Stimulated activated CD8-positive, alpha-beta memory T cell treated with anti-CD3 and anti-CD28 coated beads, Interleukin-12 subunit alpha, Interleukin-12 subunit beta, amount 100 ng/mL, for 1 hour (primary cell): ENCODE data around the gene ECEL1.

Experiments used
- DNase-seq: peaks from one replicate; pipeline ENCODE4 v3.0.0-alpha.2; 2020; ENCODE audit warnings: low read depth

The ECEL1 gene

DNA sequence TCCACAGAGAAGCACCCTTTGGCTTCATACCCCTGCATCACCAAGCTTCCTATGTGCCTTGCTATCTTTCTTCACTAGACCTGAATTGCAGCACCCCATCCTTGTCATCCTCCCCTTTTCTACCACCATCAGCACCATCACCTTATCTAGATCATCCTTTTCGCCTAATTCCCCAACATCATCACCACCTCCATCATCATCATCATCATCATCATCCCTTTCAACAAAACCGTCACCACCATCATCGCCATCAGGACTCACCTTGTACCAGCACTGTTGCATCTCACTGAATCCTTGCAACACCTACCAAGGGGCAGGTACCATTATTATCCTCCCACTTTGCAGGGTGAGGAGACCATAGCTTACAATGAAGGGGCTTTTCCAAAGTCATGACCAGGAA lies 10.8 kb upstream of the ECEL1 start:
- DNase-seq, result no peak

DNA sequence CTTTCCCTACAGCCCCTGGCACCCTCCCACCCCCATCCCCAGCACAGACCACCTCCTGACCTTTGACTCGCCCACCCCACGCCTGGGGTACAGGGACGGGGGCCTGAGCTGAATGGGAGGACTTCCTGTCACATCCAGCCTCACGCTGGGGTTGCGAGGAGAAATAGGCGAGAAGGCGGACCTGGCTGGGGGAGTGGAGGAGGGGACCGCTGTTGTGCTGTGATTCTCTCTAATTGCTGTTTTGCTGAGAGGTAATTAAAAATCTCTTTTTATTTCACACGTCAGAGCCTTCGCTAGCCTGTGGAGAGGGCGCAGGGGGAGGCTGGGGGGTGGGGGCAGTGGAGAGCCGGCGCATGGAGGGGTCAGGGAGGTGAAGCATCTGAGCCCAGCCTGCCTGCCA lies 9.7 kb upstream of the ECEL1 start:
- no peak for DNase-seq

DNA sequence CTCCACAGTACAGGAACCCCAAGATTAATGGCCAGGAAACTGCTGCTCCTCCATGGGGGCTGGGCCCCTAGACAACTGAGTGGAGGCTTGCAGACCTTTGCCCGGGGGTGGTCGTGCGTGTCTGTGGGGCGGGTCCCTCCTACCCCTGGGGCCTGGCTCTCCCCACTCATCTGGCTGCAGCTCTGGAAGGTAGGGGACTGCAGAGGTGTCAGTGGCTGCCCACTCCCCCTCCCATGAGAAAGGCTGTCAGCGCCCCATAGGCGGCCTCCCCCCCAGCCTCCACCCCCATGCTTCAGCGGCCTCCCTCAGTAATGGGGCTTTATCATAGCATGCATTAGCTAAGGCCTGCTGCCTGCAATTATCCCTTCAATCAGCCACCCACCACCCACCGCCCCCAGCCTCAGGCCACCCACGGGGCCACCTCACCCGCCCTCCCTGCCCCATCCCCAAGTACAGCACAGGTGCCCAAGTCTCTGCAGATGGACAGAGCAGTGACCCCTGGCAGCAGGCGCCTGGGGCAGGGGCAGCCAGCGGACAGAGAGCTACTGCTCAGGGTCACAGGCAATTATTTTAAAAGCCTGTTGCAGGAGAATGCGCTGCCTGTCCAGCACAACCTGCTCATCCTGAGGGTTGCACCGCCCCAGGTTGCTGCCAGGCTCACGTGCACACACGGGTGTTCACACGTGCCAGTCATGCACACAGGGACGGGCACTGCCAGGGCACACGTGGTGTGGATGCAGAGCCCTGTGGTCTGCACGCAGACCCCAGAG lies 9.1 kb upstream of the ECEL1 start:
- no peak for DNase-seq

DNA sequence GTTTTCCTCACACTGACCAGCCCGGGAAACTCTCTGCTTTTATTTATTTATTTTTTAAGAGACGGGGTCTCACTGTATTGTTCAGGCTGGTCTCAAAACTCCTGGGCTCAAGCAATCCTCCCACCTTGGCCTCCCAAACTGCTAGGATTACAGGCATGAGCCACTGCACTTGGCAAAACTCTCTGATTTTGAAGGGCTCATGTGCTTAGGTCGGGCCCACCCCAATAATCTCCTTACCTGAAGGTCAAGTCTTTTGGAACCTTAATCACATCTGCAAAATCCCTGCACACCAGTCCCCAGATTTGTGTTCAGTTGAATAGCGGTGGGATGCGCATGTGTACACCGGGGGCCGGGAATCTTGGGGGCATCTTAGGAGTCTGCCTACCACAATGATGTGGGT lies 7.7 kb upstream of the ECEL1 start:
- DNase-seq, result no peak

DNA sequence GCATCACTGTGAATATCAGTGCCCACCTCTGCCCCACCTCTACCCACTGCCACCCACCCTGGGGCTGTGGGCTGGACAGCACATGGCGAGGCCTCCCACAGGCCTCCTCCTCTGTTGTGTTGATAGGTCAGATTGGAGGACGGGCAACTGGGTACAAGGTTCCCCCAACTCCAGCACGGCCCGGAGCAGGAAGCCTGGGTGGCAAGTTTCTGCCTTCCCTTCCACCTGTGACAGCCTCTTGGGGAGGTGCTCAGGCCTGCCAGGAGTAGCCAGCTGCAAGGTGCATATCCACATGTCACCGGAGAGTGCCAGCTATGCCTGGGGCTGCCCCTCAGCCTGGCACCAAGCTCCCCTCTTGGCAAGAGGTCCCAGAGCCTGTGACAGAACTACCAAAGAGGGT lies 6.9 kb upstream of the ECEL1 start:
- DNase-seq, result no peak

DNA sequence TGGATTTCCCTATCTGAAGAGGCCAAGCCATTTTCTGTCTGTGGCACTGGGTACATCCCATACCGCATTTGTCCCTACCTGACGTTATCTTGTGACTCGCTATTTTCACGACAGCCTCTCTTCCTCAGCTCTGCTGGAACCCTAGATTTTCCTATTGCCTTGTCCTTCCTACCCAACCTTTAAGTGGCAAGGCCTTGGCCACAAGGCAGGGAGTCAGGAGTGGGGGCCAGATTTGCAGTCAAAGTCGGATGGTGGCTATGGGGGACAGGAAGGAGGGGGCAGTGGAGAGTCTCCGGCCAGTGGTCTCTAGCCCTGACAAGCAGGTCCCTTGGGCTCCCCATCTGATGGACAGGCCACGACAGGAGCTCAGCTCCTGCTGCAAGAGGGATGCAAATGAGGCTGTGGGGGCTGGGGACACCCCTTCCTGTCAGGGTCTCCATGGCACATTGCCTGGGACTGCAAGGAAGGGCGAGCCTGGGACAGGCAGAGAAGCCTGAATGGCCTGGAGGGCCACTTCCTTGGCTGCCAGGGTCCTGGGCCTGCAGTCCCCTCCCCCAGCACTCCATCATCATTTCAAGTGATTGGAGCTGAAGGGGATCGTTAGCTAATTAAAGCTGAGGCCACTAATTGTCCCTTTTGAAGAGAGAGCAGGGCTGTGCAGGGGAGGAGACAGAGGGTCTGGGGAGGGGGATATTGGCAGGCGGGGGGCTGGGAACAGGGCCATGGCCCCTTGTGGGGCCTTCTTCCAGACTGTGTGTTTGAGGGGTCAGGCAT lies 6.3 kb upstream of the ECEL1 start:
- no peak for DNase-seq

DNA sequence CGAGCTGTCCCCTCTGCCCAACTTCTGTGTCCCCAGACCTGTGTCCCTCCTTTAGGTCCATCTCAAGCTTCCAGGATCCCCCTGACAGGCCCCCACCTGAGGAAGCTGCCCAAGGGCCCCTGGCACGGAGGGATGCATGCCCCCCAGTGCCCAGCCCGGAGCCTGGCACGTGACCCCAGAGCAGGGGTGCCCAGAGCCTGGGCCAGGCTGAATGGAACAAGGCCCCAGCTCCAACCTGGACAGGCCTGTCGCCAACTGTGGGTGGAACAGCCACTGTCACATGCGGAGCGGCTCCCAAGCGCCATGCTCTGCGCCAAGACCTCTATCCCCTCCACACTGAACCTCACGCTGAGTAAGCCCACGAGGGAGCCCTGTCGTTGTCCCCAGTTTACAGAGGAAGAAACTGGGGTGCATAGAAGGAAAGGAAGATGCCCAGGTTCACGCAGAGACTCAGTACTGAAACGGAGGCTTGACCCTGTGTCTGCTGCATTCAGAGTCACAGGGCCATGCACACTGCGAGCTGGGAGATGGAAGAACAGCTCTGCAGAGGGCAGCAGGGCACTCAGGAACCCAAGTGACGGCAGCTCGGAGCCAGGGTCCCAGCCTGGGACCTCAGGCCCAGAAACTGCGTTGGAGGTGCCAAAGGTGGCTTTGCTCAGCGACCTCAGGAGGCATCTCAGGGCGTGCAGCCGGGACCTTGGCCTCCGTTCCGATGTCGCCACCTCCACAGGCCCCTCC lies 5.5 kb upstream of the ECEL1 start:
- DNase-seq, result no peak

DNA sequence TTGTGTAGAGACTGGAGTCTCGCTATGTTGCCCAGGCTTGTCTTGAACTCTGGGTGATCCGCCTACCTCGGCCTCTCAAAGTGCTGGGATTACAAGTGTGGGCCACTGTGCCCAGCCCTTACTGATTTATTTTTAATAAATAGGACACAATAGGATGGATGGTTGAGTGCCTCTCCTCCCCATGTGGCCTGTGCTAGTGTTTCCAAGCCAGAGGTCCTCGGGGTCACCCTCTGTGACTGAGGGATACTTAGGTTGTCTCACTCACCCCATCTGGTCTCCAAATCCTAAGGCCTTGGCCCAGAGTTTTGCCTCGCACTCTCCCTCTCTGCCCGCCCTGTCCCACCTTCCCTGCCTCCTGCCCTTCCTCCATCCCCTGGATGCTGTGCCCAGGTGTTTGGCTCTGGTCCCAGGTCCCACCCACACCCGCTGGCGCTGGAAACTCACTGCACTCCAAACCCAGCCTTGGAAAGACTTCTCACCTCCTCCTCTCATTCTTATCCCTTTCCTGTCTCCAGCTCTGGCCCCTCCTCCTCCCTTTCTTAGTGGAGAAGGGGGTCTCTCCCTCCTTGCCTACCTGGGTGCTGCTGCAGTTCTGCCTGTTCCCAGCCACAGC lies 4.7 kb upstream of the ECEL1 start:
- DNase-seq, result no peak

DNA sequence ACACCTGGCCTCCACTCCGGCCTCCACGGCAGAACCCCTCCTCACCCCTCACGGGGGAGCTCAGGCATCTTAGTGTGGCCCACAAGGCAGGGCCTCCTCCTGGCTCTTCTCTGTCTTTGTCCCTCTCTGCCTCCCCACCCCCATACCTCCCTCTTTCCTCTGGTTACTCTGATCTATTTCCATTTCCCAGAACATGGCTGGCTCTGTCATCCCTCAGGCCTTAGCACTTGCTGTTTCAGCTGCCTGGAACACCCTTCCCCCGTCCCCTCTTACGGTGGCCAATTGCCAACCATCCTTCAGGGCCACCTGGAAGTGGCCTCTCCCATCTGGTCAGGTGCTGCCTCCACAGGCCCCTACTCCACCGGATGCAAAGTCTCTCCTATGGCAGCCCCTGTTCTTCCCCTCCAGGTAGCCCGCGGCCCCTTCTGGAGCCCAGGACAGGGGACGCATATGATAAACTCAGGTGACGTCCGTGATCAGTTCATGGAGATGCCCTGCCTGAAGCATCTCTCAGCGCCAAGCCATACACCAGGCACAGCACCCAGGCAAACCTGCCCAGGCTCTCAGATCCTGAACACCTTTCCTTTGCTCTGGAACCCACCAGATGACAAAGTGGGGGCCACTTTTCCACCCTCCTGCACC lies 3.6 kb upstream of the ECEL1 start:
- DNase-seq, result no peak

DNA sequence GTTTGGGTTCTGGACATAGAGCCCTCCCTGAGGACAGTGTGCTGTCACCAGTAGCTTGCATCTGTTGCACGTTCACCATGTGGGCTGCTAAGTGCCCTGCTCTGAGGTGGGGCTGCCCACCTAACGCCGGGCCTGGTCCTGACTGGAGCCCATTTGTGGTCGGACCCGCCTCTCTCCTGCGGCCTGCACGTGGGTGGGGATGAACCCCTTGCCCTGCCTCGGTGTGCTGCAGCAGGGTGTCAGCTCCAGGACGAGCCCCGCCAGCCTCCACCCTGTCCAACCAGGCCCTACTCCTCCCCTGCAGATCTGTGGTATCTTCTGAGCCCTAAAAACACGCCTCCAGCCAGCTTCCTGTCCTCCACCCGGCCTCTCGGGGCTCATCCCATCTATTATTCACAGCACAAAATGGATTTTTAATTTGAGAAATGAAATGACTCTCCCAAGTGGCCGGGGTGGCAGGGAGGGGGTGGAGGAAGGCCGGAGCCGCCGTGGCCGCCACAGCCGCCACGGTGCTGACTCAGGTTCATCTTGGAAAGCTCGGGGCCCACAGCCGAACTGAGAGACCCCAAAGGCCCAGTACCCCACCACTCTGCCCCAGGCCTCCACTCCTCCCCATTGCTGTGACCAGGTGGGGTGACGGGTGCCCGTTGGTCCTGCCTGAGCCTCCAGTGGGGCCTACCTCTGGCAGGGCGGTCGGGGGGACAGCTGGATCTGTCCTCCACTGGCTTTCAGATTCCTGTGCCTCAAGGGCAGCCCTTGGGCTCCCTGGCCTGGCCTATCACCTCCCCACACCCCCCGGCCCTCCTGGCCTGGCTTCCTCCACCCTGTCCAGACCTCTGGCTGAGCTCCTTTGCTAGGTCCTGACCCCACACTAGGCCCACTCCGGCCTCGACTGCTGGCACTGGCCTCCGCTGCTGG lies 2.8 kb upstream of the ECEL1 start:
- no peak for DNase-seq

DNA sequence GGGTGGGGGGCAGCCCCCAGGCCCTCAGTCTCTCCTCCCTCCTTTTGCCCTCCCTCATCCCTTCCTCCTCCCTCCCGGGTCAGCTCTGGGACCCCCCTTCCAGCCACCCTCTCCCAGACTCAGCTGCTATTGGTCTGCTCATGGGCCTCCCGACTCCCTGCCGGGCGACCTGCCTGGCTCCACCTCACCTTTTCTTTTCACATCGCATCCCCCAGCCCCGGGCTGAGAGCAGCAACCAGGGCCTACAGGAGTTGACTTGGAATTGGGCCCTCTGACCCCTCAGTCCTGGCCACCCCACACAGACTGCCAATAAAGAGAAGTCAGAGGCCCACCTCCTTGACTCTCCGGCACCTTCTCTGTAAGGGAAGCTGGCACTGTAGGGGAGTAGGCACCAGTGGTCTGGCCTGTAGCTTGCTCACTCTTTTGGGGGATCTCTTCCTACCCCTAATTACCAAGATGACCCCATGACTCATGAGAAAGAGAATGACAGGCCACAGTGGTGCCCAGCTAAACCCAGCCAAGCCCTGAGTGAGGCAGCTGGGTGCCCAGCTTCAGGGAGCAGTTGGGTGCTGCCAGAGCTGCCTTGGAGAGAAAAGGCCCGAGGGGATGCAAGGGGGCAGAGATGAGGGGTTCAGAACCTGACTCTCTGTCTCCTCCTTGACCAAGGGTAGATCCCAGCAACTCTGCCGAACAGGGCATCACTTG lies 2.0 kb upstream of the ECEL1 start:
- DNase-seq, result no peak

DNA sequence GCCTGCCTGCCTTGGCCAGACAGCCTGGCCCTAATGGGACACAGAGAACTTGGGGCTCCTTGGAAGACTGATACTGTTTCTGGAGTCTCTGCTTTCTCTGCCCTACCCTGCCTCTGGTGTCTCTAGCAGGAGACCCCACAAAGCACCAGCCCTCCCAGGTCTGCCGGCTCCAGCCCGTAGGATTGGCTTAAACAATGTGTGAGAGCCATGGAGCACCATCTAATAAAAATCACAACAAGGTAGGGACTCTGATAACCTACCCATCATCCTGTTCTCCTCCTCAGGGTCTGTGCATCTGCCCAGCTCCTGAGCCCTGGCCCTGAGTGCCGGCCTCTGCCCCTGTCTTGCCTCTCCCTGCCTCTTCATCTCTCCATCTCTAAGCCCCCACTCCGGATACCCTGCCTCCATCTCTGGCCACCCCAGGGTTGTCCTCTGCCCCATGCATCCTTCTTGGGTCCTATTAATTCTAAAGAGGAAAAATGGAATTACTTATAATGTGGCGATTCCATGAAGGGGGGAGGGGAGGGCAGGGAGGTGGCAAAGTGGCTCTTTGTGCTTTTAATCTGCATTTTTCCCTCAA lies 1.2 kb upstream of the ECEL1 start:
- DNase-seq, result no peak

DNA sequence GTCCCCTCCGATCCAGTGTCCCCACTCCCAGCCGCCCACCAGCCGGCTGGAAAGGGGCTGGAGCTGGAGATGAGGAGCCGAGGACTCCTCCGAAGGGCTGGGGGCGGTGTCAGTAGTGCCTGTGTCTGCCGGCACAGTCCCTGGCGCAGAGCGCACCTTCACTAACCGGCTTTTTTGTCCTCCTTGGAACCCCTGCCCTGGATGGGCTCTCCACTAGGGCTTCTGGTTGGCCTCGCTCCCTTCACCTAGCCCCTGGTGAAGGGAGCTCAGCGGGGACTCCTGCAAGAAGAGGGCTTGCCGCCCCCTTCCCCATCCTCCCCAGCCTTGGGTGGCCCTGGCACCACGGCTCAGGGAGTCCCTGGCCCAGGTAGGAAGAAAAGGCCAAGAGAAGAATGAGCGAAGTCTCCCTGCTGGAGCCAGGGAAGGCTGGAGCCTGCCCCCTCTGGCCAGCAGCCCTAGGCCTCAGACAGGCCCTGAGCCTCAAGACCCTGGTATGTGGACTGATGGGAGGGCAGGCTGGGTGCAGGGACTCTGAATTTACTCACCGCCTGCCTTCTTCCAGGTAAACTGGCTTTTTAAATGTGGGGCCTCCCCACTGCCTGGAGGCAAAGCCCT lies 570 bp upstream of the ECEL1 start:
- DNase-seq, result no peak

DNA sequence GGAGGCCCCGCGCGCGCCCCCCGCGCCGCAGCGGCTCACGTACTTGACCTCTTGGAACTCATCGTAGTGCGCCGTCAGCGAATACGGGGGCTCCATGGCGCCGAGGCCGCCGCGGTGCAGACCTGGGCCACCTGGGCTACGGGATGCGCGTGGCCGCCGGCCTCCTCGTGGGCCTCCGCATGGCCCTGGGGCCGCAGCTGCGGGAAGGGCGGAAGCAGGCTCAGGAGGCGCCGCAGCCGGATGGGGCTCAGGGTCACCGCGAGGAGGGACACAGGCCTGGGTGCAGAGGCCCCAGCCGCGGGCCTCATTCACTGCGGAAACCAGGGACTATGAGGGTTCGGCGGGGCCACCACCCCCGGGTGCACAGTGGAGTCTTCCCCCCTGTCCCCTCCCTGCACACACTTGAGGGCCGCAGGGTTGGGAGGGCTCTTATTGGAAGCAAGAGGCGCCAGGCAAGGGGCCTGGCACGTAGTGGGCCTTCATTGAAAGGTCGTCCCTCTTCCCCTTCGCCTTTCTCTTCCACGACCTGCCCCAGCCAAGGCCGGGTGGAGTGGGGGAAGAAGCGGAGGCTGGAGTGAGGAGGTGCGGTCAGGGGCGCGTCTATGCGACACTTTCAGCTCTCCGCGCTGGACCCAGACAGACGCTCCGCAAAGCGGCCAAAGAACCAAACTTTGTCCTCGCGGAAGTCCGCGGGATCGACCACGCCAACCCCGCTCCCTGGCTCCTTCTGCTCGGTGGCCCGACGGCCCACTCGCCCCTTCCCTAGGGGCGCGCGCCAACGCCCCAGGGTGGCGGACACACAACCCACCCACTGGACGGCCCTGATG lies 863 bp downstream of the ECEL1 start:
- DNase-seq, result no peak

DNA sequence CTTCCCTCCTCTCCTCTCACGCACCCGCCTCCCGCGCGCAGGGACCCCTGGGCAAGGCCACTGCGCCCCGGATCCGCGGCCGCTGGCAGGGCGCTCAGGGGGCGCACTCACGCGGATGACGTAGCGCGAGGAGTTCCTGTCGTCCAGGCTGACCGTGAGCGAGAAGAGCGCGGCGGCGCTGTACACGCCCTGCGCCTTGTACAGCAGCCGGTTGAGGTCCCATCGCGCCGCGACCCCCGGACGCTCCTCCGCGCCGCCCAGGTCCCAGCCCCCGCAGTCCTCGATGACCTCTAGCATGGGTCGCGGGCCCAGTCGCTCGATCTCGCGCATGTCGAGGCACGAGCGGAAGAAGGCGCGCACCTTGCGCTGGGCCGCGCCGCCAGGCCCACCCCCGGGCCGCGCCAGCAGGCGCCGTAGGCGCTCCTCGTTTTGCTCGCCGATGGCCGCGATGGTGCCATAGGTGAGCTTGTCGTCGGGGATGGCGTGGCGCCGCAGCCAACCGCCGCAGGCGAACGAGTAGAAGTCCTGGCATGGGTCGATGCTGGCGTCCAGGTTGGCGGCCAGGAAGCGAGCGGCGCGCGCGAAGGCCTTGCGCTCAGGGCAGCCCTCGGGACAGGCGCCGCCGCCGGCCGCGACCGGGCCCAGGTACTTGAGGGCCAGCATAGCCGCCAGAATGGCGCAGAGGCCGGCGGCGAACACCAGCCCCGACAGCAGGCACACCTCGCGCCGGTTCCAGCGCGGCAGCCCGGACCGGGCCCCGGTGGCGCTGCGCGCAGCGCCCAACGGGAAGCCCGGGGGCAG lies 1.7 kb downstream of the ECEL1 start:
- DNase-seq, result no peak

DNA sequence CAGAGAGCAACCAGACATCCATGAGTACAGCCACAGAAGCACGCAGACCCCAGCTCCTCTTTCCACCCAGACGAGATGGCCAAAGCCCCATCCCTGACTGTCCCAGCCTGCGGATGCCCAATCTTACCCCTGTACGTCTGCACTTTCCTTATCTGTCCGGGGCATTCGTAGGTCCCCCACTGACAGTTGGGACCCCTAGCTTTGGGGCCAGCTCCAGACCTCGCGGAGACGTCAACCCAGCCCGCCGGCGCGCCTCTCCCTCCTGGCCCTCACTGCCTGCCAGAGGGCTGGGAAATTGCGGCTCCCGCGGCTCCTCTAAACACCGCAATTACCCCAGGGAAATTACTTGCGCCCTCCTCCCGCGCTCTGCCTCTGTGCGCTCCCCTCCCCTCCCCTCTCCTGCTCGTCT lies 2.3 kb downstream of the ECEL1 start:
- no peak for DNase-seq

DNA sequence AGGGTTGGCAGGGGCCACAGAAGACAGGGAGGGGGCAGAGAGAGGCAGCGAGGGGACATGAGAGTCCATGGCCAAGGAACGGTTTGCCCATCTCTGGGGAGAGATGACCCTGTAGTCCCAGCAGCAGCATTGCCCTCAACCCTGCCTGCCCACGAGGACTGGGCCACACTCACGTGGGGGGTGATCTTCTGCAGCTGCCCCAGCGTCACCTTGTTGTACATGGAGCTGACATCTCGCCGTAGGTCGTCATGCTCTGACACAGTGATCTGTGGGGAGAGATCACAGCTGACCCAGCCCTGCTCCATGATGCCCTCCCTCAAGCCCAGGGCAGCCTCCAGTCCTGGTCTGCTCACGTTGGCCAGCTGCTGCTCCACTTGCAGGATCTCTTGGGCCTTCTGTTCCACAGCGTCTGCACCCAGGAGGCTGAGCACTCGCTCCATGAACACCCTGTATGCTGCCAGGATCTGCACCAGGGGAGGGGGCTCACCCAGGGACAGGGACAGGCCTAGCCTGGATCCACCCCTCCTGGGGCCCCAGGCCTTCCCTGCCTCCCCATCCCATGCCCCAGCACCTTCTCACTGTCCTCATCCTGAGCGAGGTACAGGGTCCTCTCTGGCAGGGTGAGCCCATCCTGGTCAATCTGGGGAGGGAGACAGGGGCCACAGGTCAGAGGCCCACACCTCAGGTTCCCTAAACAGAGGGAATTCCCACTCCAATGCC lies 2.8 kb downstream of the ECEL1 start:
- no peak for DNase-seq
